Liver (tissue), 9 donors: ENCODE results near the gene RPP14. TPM values are rescaled to one million over a fixed set of nuclear protein-coding genes. Genes with fewer than 3 reads are reported as not detected.

ENCODE experiments used
- DNase-seq: peaks from one replicate; pipeline ENCODE4 v3.0.0-alpha.2; 2017; ENCODE audit warnings: low spot score
- H3K27ac ChIP-seq, 2 donors: one replicate each; pipeline ENCODE4 v1.7.0; 2013; ENCODE audit warnings: inconsistent platforms in 2 of 2, low read length in 2 of 2, control low read depth in 1 of 2, low read depth in 1 of 2, mild to moderate bottlenecking in 1 of 2
- H3K27me3 ChIP-seq, 4 donors: one replicate each; pipeline versions ENCODE4 v1.6.1 to v1.7.0; 2013; ENCODE audit warnings: low read length in 3 of 4, inconsistent platforms in 1 of 4, mild to moderate bottlenecking in 1 of 4, moderate library complexity in 1 of 4; ENCODE audit not compliant: control insufficient read depth in 4 of 4, insufficient read depth in 4 of 4
- H3K36me3 ChIP-seq, 4 donors: one replicate each; pipeline versions ENCODE4 v1.6.1 to v1.7.0; 2013; ENCODE audit warnings: low read length in 3 of 4, mild to moderate bottlenecking in 3 of 4, low read depth in 1 of 4, moderate library complexity in 1 of 4; ENCODE audit not compliant: control insufficient read depth in 4 of 4, insufficient read depth in 3 of 4
- H3K4me1 ChIP-seq, 4 donors: one replicate each; pipeline versions ENCODE4 v1.6.1 to v1.7.0; 2013; ENCODE audit warnings: low read length in 3 of 4, mild to moderate bottlenecking in 3 of 4, moderate library complexity in 1 of 4; ENCODE audit not compliant: control insufficient read depth in 4 of 4, insufficient read depth in 4 of 4
- H3K4me3 ChIP-seq, 3 donors: one replicate each; pipeline versions ENCODE4 v1.6.1 to v1.7.0; 2013; ENCODE audit warnings: low read length in 3 of 3, control low read depth in 1 of 3, low read depth in 1 of 3, mild to moderate bottlenecking in 1 of 3
- H3K9ac ChIP-seq, 2 donors: one replicate each; pipeline ENCODE4 v1.7.0; 2013; ENCODE audit warnings: low read length in 2 of 2, mild to moderate bottlenecking in 2 of 2, moderate library complexity in 2 of 2, control low read depth in 1 of 2, low read depth in 1 of 2
- H3K9me3 ChIP-seq, 4 donors: one replicate each; pipeline versions ENCODE4 v1.6.1 to v1.7.0; 2013; ENCODE audit warnings: low read length in 3 of 4; ENCODE audit not compliant: control insufficient read depth in 4 of 4
- CTCF ChIP-seq: fragments of 150-350 bp; IDR thresholded peaks from 2 replicates; pipeline ENCODE4 v1.5.1; 2017; ENCODE audit warnings: improper control_type of control experiment, low read depth, low read length; ENCODE audit not compliant: missing input control
- EGR1 ChIP-seq, 2 donors: IDR thresholded peaks; 2 replicates each; pipeline ENCODE4 v1.6.1; 2016 to 2018; ENCODE audit warnings: antibody characterized with exemption in 2 of 2, low read depth in 2 of 2
- FOXA1 ChIP-seq: IDR thresholded peaks from 2 replicates; pipeline ENCODE4 v1.6.1; 2016; ENCODE audit warnings: antibody characterized with exemption
- FOXA2 ChIP-seq: IDR thresholded peaks from 2 replicates; pipeline ENCODE4 v1.6.1; 2016; ENCODE audit warnings: antibody characterized with exemption
- GABPA ChIP-seq, 2 donors: IDR thresholded peaks in 1 of 2; conservative IDR thresholded peaks in 1 of 2; 2 replicates each; pipeline ENCODE4 v1.6.1; 2016; ENCODE audit warnings: antibody characterized with exemption in 2 of 2, mild to moderate bottlenecking in 1 of 2, moderate library complexity in 1 of 2
- HNF4A ChIP-seq, 2 donors: conservative IDR thresholded peaks; 2 replicates each; pipeline ENCODE4 v1.6.1; 2016; ENCODE audit warnings: antibody characterized with exemption in 2 of 2, mild to moderate bottlenecking in 2 of 2
- HNF4G ChIP-seq: IDR thresholded peaks from 2 replicates; pipeline ENCODE4 v1.6.1; 2016; ENCODE audit warnings: antibody characterized with exemption
- JUND ChIP-seq, 2 donors: IDR thresholded peaks; 2 replicates each; pipeline ENCODE4 v1.6.1; 2016; ENCODE audit warnings: antibody characterized with exemption in 2 of 2
- MAX ChIP-seq: IDR thresholded peaks from 2 replicates; pipeline ENCODE4 v1.6.1; 2016; ENCODE audit warnings: antibody characterized with exemption
- NR2F2 ChIP-seq: IDR thresholded peaks from 2 replicates; pipeline ENCODE4 v1.6.1; 2016; ENCODE audit warnings: antibody characterized with exemption
- RAD21 ChIP-seq, 2 donors: IDR thresholded peaks; 2 replicates each; pipeline ENCODE4 v1.6.1; 2016; ENCODE audit warnings: antibody characterized with exemption in 2 of 2, mild to moderate bottlenecking in 2 of 2
- RXRA ChIP-seq, 2 donors: IDR thresholded peaks; 2 replicates each; pipeline ENCODE4 v1.6.1; 2017 to 2018; ENCODE audit warnings: antibody characterized with exemption in 2 of 2, mild to moderate bottlenecking in 1 of 2
- YY1 ChIP-seq: IDR thresholded peaks from 2 replicates; pipeline ENCODE4 v1.6.1; 2016; ENCODE audit warnings: antibody characterized with exemption, mild to moderate bottlenecking
- WGBS: extraction: QIAGEN DNeasy Blood & Tissue Kit; methylation state at CpG from one replicate; pipeline ENCODE4 v1.1.7; 2013; 5-methylcytosine and 5-hydroxymethylcytosine counted together
- polyA plus RNA-seq, 2 donors: library from polyadenylated mRNA; stranded (reverse) in 1 of 2; unstranded in 1 of 2; fragments of 200-250 nt in 1 of 2; fragments of >200 nt in 1 of 2; fragmentation: Nextera tagmentation in 1 of 2; extraction: Ambion mirVana in 1 of 2; gene quantifications; one replicate each; pipeline versions ENCODE4 v1.2.1 to v1.2.3, GENCODE V29; 2013 to 2015
- total RNA-seq, 2 donors: library from RNA; depleted of rRNA; stranded (reverse); fragments of >200 nt; gene quantifications; one replicate each; pipeline ENCODE4 v1.2.3, GENCODE V29; 2014
- TF ChIP-seq, protein P1 (sequence below): IDR thresholded peaks from 2 replicates; pipeline ENCODE4 v1.6.1; 2016; ENCODE audit warnings: antibody characterized with exemption
- TF ChIP-seq, protein P2 (sequence below): IDR thresholded peaks from 2 replicates; pipeline ENCODE4 v1.6.1; 2016; ENCODE audit warnings: antibody characterized with exemption, mild to moderate bottlenecking
- donor health status: healthy.
- donor health status: healthy.
- donor health status: healthy.
- donor health status: healthy.
- donor health status: healthy.

The RPP14 gene
- total and polyA plus RNA-seq, 4 donors, result 7.4 to 13.7 (median 10.1) TPM

GRCh38 chr3:58291671-58292338 is 14.2 kb upstream of the RPP14 start:
- Histone ChIP-seq H3K4me1 (no peaks in the 10 kb centered on the region), H3K9me3 (no peaks in the 10 kb centered on the region), H3K27ac (no peak overlapping the region), H3K27me3 (no peaks in the 10 kb centered on the region), H3K4me3 (no peak overlapping the region), H3K9ac (no peak overlapping the region), H3K36me3 (peaks cover 5 to 17% (median 11%) of the 10 kb centered on the region in 4 donors)
- WGBS, result 86% methylated on average over 9 of the region's 9 CpGs
- no peak for DNase-seq
- TF ChIP-seq MAX, result no peak
- no peak for TF ChIP-seq CTCF
- no peak for TF ChIP-seq HNF4G
- TF ChIP-seq RAD21 (IDR thresholded peaks at IDR 0.05), result no peak
- TF ChIP-seq, protein P1, sequence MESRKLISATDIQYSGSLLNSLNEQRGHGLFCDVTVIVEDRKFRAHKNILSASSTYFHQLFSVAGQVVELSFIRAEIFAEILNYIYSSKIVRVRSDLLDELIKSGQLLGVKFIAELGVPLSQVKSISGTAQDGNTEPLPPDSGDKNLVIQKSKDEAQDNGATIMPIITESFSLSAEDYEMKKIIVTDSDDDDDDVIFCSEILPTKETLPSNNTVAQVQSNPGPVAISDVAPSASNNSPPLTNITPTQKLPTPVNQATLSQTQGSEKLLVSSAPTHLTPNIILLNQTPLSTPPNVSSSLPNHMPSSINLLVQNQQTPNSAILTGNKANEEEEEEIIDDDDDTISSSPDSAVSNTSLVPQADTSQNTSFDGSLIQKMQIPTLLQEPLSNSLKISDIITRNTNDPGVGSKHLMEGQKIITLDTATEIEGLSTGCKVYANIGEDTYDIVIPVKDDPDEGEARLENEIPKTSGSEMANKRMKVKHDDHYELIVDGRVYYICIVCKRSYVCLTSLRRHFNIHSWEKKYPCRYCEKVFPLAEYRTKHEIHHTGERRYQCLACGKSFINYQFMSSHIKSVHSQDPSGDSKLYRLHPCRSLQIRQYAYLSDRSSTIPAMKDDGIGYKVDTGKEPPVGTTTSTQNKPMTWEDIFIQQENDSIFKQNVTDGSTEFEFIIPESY, result no peak
- no peak for TF ChIP-seq FOXA1
- TF ChIP-seq NR2F2, result no peak
- TF ChIP-seq YY1, result no peak
- TF ChIP-seq FOXA2, result no peak
- TF ChIP-seq RXRA (IDR thresholded peaks at IDR 0.05), result no peak
- no peak for TF ChIP-seq JUND (IDR thresholded peaks at IDR 0.05)
- TF ChIP-seq, protein P2, sequence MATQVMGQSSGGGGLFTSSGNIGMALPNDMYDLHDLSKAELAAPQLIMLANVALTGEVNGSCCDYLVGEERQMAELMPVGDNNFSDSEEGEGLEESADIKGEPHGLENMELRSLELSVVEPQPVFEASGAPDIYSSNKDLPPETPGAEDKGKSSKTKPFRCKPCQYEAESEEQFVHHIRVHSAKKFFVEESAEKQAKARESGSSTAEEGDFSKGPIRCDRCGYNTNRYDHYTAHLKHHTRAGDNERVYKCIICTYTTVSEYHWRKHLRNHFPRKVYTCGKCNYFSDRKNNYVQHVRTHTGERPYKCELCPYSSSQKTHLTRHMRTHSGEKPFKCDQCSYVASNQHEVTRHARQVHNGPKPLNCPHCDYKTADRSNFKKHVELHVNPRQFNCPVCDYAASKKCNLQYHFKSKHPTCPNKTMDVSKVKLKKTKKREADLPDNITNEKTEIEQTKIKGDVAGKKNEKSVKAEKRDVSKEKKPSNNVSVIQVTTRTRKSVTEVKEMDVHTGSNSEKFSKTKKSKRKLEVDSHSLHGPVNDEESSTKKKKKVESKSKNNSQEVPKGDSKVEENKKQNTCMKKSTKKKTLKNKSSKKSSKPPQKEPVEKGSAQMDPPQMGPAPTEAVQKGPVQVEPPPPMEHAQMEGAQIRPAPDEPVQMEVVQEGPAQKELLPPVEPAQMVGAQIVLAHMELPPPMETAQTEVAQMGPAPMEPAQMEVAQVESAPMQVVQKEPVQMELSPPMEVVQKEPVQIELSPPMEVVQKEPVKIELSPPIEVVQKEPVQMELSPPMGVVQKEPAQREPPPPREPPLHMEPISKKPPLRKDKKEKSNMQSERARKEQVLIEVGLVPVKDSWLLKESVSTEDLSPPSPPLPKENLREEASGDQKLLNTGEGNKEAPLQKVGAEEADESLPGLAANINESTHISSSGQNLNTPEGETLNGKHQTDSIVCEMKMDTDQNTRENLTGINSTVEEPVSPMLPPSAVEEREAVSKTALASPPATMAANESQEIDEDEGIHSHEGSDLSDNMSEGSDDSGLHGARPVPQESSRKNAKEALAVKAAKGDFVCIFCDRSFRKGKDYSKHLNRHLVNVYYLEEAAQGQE, result no peak
- TF ChIP-seq GABPA (IDR thresholded peaks at IDR 0.05 in 1 of 2, conservative IDR thresholded peaks at IDR 0.05 in 1 of 2), result no peak
- no peak for TF ChIP-seq EGR1 (IDR thresholded peaks at IDR 0.05; ENCODE audit: low read depth in 2 of 2)

- no peak for DNase-seq
- Histone ChIP-seq H3K27ac (no peak overlapping the region), H3K4me3 (no peak overlapping the region), H3K27me3 (no peaks in the 10 kb centered on the region), H3K4me1 (no peaks in the 10 kb centered on the region), H3K9ac (no peak overlapping the region), H3K9me3 (no peaks in the 10 kb centered on the region), H3K36me3 (peaks cover 5 to 9% (median 7%) of the 10 kb centered on the region in 4 donors)
- WGBS, result 89% methylated on average over 10 of the region's 10 CpGs
- TF ChIP-seq HNF4A (conservative IDR thresholded peaks at IDR 0.05), result no peak
- TF ChIP-seq EGR1 (IDR thresholded peaks at IDR 0.05; ENCODE audit: low read depth in 2 of 2), result no peak
- TF ChIP-seq RAD21 (IDR thresholded peaks at IDR 0.05), result no peak
Observed at GRCh38 chr3:58292866-58293265, 13.2 kb upstream of the RPP14 start.
